ENCODE data around the gene ARHGEF10L. TPM values are rescaled to one million over a fixed set of nuclear protein-coding genes. Genes with fewer than 3 reads are reported as not detected.

The ARHGEF10L gene
- total and polyA plus RNA-seq, 4 experiments from 2014 or later = 0.47 to 0.78 TPM; not detected in 2

- Histone ChIP-seq H3K4me3 (ENCODE audit: low read length in 2 of 2) (no peak overlapping the region), H3K36me3 (ENCODE audit: insufficient read depth, low read length) (no peaks in the 10 kb centered on the region), H3K9me3 (ENCODE audit: control insufficient read depth in 1 of 2, low read length in 2 of 2) (no peaks in the 10 kb centered on the region), H3K27me3 (ENCODE audit: insufficient read depth, low read length) (no peaks in the 10 kb centered on the region), H3K27ac (ENCODE audit: low read depth, low read length) (no peak overlapping the region), H3K4me1 (ENCODE audit: insufficient read depth, low read length) (no peaks in the 10 kb centered on the region)
- H3K4me1 Mint-ChIP-seq = no peaks in the 10 kb centered on the region
- POLR2A ChIA-PET (ENCODE audit: partially characterized antibody) = no interaction called here
- no peaks in the 10 kb centered on the region for H3K9me3 Mint-ChIP-seq
- intact Hi-C loops (cut with micrococcal nuclease) = no loop called here
- DNase-seq = no peak
- no peak overlapping the region for H3K4me3 Mint-ChIP-seq
- no peak overlapping the region for H3K27ac Mint-ChIP-seq
- H3K27me3 Mint-ChIP-seq = peaks cover 7 to 10% of the 10 kb centered on the region in 2 donors
- H3K36me3 Mint-ChIP-seq = no peaks in the 10 kb centered on the region
- CTCF ChIA-PET (ENCODE audit: partially characterized antibody) = no interaction called here
Measured at GRCh38 chr1:17739050-17739449, 199.6 kb downstream of the ARHGEF10L start.

GRCh38 chr1:17741052-17741451, 201.6 kb downstream of the ARHGEF10L start:
- POLR2A ChIA-PET (ENCODE audit: partially characterized antibody) = no interaction called here
- no peak for DNase-seq
- H3K4me1 ChIP-seq (ENCODE audit: insufficient read depth, low read length) = no peaks in the 10 kb centered on the region
- no peak overlapping the region for H3K4me3 ChIP-seq (ENCODE audit: low read length in 2 of 2)
- H3K4me3 Mint-ChIP-seq = no peak overlapping the region
- no peaks in the 10 kb centered on the region for H3K9me3 Mint-ChIP-seq
- H3K27me3 ChIP-seq (ENCODE audit: insufficient read depth, low read length) = no peaks in the 10 kb centered on the region
- CTCF ChIA-PET (ENCODE audit: partially characterized antibody) = no interaction called here
- intact Hi-C loops (cut with micrococcal nuclease) = no loop called here
- H3K27ac Mint-ChIP-seq = no peak overlapping the region
- no peak overlapping the region for H3K27ac ChIP-seq (ENCODE audit: low read depth, low read length)
- H3K4me1 Mint-ChIP-seq = no peaks in the 10 kb centered on the region
- peaks cover 7 to 10% of the 10 kb centered on the region in 2 donors for H3K27me3 Mint-ChIP-seq
- H3K36me3 ChIP-seq (ENCODE audit: insufficient read depth, low read length) = no peaks in the 10 kb centered on the region
- no peaks in the 10 kb centered on the region for H3K36me3 Mint-ChIP-seq
- H3K9me3 ChIP-seq (ENCODE audit: control insufficient read depth in 1 of 2, low read length in 2 of 2) = no peaks in the 10 kb centered on the region

GRCh38 chr1:17742583-17742982, 203.1 kb downstream of the ARHGEF10L start:
- ChIA-PET POLR2A (ENCODE audit: partially characterized antibody) (no interaction called here), CTCF (ENCODE audit: partially characterized antibody) (no interaction called here)
- H3K4me3 ChIP-seq (ENCODE audit: low read length in 2 of 2) = no peak overlapping the region
- H3K27me3 ChIP-seq (ENCODE audit: insufficient read depth, low read length) = no peaks in the 10 kb centered on the region
- no peaks in the 10 kb centered on the region for H3K36me3 ChIP-seq (ENCODE audit: insufficient read depth, low read length)
- no peak overlapping the region for H3K27ac ChIP-seq (ENCODE audit: low read depth, low read length)
- H3K9me3 ChIP-seq (ENCODE audit: control insufficient read depth in 1 of 2, low read length in 2 of 2) = no peaks in the 10 kb centered on the region
- H3K4me1 Mint-ChIP-seq = no peaks in the 10 kb centered on the region
- H3K27me3 Mint-ChIP-seq = peaks cover 7 to 10% of the 10 kb centered on the region in 2 donors
- peaks cover 0 to 5% (median 0%) of the 10 kb centered on the region in 8 donors for H3K9me3 Mint-ChIP-seq
- no peaks in the 10 kb centered on the region for H3K36me3 Mint-ChIP-seq
- H3K4me1 ChIP-seq (ENCODE audit: insufficient read depth, low read length) = no peaks in the 10 kb centered on the region
- intact Hi-C loops (cut with micrococcal nuclease) = no loop called here
- DNase-seq = no peak
- H3K4me3 Mint-ChIP-seq = no peak overlapping the region
- no peak overlapping the region for H3K27ac Mint-ChIP-seq

- H3K9me3 ChIP-seq (ENCODE audit: control insufficient read depth in 1 of 2, low read length in 2 of 2) = no peaks in the 10 kb centered on the region
- Mint-ChIP-seq H3K27me3 (peaks cover 7 to 10% of the 10 kb centered on the region in 2 donors), H3K36me3 (no peaks in the 10 kb centered on the region), H3K27ac (no peak overlapping the region), H3K9me3 (peaks cover 0 to 5% (median 0%) of the 10 kb centered on the region in 8 donors), H3K4me1 (no peaks in the 10 kb centered on the region), H3K4me3 (no peak overlapping the region)
- H3K27ac ChIP-seq (ENCODE audit: low read depth, low read length) = no peak overlapping the region
- H3K4me3 ChIP-seq (ENCODE audit: low read length in 2 of 2) = no peak overlapping the region
- H3K36me3 ChIP-seq (ENCODE audit: insufficient read depth, low read length) = no peaks in the 10 kb centered on the region
- no peak for DNase-seq
- no peaks in the 10 kb centered on the region for H3K27me3 ChIP-seq (ENCODE audit: insufficient read depth, low read length)
- no peaks in the 10 kb centered on the region for H3K4me1 ChIP-seq (ENCODE audit: insufficient read depth, low read length)
- POLR2A ChIA-PET (ENCODE audit: partially characterized antibody) = no interaction called here
- intact Hi-C loops (cut with micrococcal nuclease) = no loop called here
- CTCF ChIA-PET (ENCODE audit: partially characterized antibody) = no interaction called here
Measured at GRCh38 chr1:17743008-17743647, 203.6 kb downstream of the ARHGEF10L start.

- no peaks in the 10 kb centered on the region for H3K36me3 Mint-ChIP-seq
- H3K27me3 Mint-ChIP-seq = peaks cover 8 to 11% of the 10 kb centered on the region in 2 donors
- H3K4me1 Mint-ChIP-seq = no peaks in the 10 kb centered on the region
- no peak overlapping the region for H3K27ac ChIP-seq (ENCODE audit: low read depth, low read length)
- no peak overlapping the region for H3K4me3 Mint-ChIP-seq
- intact Hi-C loops (cut with micrococcal nuclease) = no loop called here
- no peak for DNase-seq
- H3K27me3 ChIP-seq (ENCODE audit: insufficient read depth, low read length) = no peaks in the 10 kb centered on the region
- H3K4me1 ChIP-seq (ENCODE audit: insufficient read depth, low read length) = no peaks in the 10 kb centered on the region
- H3K27ac Mint-ChIP-seq = no peak overlapping the region
- peaks cover 0 to 8% (median 0%) of the 10 kb centered on the region in 8 donors for H3K9me3 Mint-ChIP-seq
- ChIA-PET POLR2A (ENCODE audit: partially characterized antibody) (no interaction called here), CTCF (ENCODE audit: partially characterized antibody) (no interaction called here)
- no peak overlapping the region for H3K4me3 ChIP-seq (ENCODE audit: low read length in 2 of 2)
- no peaks in the 10 kb centered on the region for H3K9me3 ChIP-seq (ENCODE audit: control insufficient read depth in 1 of 2, low read length in 2 of 2)
- no peaks in the 10 kb centered on the region for H3K36me3 ChIP-seq (ENCODE audit: insufficient read depth, low read length)
Measured at GRCh38 chr1:17743925-17744324, 204.4 kb downstream of the ARHGEF10L start.

- Histone ChIP-seq H3K4me1 (ENCODE audit: insufficient read depth, low read length) (no peaks in the 10 kb centered on the region), H3K27ac (ENCODE audit: low read depth, low read length) (no peak overlapping the region), H3K36me3 (ENCODE audit: insufficient read depth, low read length) (no peaks in the 10 kb centered on the region), H3K9me3 (ENCODE audit: control insufficient read depth in 1 of 2, low read length in 2 of 2) (no peaks in the 10 kb centered on the region), H3K4me3 (ENCODE audit: low read length in 2 of 2) (no peak overlapping the region), H3K27me3 (ENCODE audit: insufficient read depth, low read length) (no peaks in the 10 kb centered on the region)
- Mint-ChIP-seq H3K36me3 (no peaks in the 10 kb centered on the region), H3K4me3 (no peak overlapping the region), H3K27ac (no peak overlapping the region), H3K9me3 (peaks cover 0 to 8% (median under 1%) of the 10 kb centered on the region in 8 donors), H3K27me3 (peaks cover 8 to 11% of the 10 kb centered on the region in 2 donors), H3K4me1 (no peaks in the 10 kb centered on the region)
- intact Hi-C loops (cut with micrococcal nuclease) = no loop called here
- CTCF ChIA-PET (ENCODE audit: partially characterized antibody) = no interaction called here
- no peak for DNase-seq
- POLR2A ChIA-PET (ENCODE audit: partially characterized antibody) = no interaction called here
Measured at GRCh38 chr1:17744666-17745478, 205.4 kb downstream of the ARHGEF10L start.

GRCh38 chr1:17745479-17745955, 206.0 kb downstream of the ARHGEF10L start:
- peaks cover 8 to 10% of the 10 kb centered on the region in 2 donors for H3K27me3 Mint-ChIP-seq
- Histone ChIP-seq H3K27me3 (ENCODE audit: insufficient read depth, low read length) (no peaks in the 10 kb centered on the region), H3K4me3 (ENCODE audit: low read length in 2 of 2) (no peak overlapping the region), H3K9me3 (ENCODE audit: control insufficient read depth in 1 of 2, low read length in 2 of 2) (no peaks in the 10 kb centered on the region), H3K36me3 (ENCODE audit: insufficient read depth, low read length) (no peaks in the 10 kb centered on the region), H3K4me1 (ENCODE audit: insufficient read depth, low read length) (no peaks in the 10 kb centered on the region), H3K27ac (ENCODE audit: low read depth, low read length) (no peak overlapping the region)
- no peaks in the 10 kb centered on the region for H3K4me1 Mint-ChIP-seq
- no peak overlapping the region for H3K27ac Mint-ChIP-seq
- no peak overlapping the region for H3K4me3 Mint-ChIP-seq
- no peak for DNase-seq
- ChIA-PET POLR2A (ENCODE audit: partially characterized antibody) (no interaction called here), CTCF (ENCODE audit: partially characterized antibody) (no interaction called here)
- intact Hi-C loops (cut with micrococcal nuclease) = no loop called here
- peaks cover 0 to 8% (median 2%) of the 10 kb centered on the region in 8 donors for H3K9me3 Mint-ChIP-seq
- H3K36me3 Mint-ChIP-seq = peaks cover 0 to 3% of the 10 kb centered on the region in 2 donors

Data from CD4-positive, alpha-beta memory T cell (primary cell).